Fibroblast of upper back skin (primary cell): ENCODE results near the gene ADAM19.
A peak's percentile ranks its signal among the peaks of the same experiment; 100 is the strongest.

Experiments
- DNase-seq: peaks from one replicate; pipeline ENCODE4 v3.0.0-alpha.2; 2013

The ADAM19 gene

GRCh38 chr5:157562111-157562581 lies 13.4 kb downstream of the ADAM19 start:
- DNase-seq, result peak; percentile 86

GRCh38 chr5:157561110-157561509 lies 14.5 kb downstream of the ADAM19 start:
- peak; percentile 86 for DNase-seq

GRCh38 chr5:157559301-157559700 lies 16.3 kb downstream of the ADAM19 start:
- peak; percentile 78 for DNase-seq

- peak; percentile 56 for DNase-seq
These were observed 16.9 kb downstream of the ADAM19 start for GRCh38 chr5:157558681-157559080.

GRCh38 chr5:157558041-157558595 lies 17.5 kb downstream of the ADAM19 start:
- peak; percentile 89 for DNase-seq

GRCh38 chr5:157556615-157557418 lies 18.8 kb downstream of the ADAM19 start:
- DNase-seq, result no peak

- no peak for DNase-seq
These were observed 20.4 kb downstream of the ADAM19 start for GRCh38 chr5:157555037-157555640.

- DNase-seq, result no peak
These were observed 21.2 kb downstream of the ADAM19 start for GRCh38 chr5:157554179-157555036.

- DNase-seq, result no peak
These were observed 22.9 kb downstream of the ADAM19 start for GRCh38 chr5:157552650-157553049.

GRCh38 chr5:157550663-157551062 lies 24.9 kb downstream of the ADAM19 start:
- no peak for DNase-seq

GRCh38 chr5:157549954-157550549 lies 25.5 kb downstream of the ADAM19 start:
- DNase-seq, result peak; percentile 75

- DNase-seq, result peak; percentile 77
These were observed 26.3 kb downstream of the ADAM19 start for GRCh38 chr5:157549283-157549629.

- DNase-seq, result peak; percentile 90
These were observed 26.9 kb downstream of the ADAM19 start for GRCh38 chr5:157548513-157549282.

GRCh38 chr5:157547941-157548512 lies 27.5 kb downstream of the ADAM19 start:
- no peak for DNase-seq

- peak; percentile 81 for DNase-seq
These were observed 29.0 kb downstream of the ADAM19 start for GRCh38 chr5:157546456-157547100.

- no peak for DNase-seq
These were observed 29.8 kb downstream of the ADAM19 start for GRCh38 chr5:157545610-157546310.

- no peak for DNase-seq
These were observed 31.0 kb downstream of the ADAM19 start for GRCh38 chr5:157544623-157544989.

- peak; percentile 77 for DNase-seq
These were observed 31.6 kb downstream of the ADAM19 start for GRCh38 chr5:157543825-157544622.

GRCh38 chr5:157542282-157543000 lies 33.1 kb downstream of the ADAM19 start:
- no peak for DNase-seq
